GM23338 (cell line): ENCODE measurements around the gene CWC27. TPM values are rescaled to one million over a fixed set of nuclear protein-coding genes. Genes with fewer than 3 reads are reported as not detected.

ENCODE experiments used
- ATAC-seq: fragments of 200-7000 bp; cut with Tn5 transposase; 3 replicates; pipeline ENCODE4 v1.9.1; 2020
- DNase-seq: peaks from one replicate; pipeline ENCODE4 v3.0.0-alpha.2; 2015; ENCODE audit warnings: low spot score
- H2AFZ ChIP-seq: fragments of 200-600 bp; sonication (generic); 2 replicates; pipeline ENCODE4 v1.8.0; 2016; ENCODE audit warnings: antibody characterized with exemption, mild to moderate bottlenecking, moderate library complexity
- H3F3A ChIP-seq: fragments of 200-600 bp; sonication (generic); replicated peaks from 2 replicates; pipeline ENCODE4 v1.8.0; 2017; ENCODE audit warnings: antibody characterized with exemption, mixed run types, low read depth
- H3K27ac ChIP-seq: fragments of 200-600 bp; sonication (generic); 2 replicates; pipeline ENCODE4 v1.6.1; 2016; ENCODE audit warnings: low read depth
- H3K27me3 ChIP-seq: fragments of 200-600 bp; sonication (generic); 2 replicates; pipeline ENCODE4 v1.8.0; 2016; ENCODE audit warnings: mild to moderate bottlenecking, mixed run types, moderate library complexity; ENCODE audit not compliant: insufficient read depth
- H3K36me3 ChIP-seq: fragments of 200-600 bp; sonication (generic); 2 replicates; pipeline ENCODE4 v1.8.0; 2016; ENCODE audit warnings: mild to moderate bottlenecking; ENCODE audit not compliant: insufficient read depth
- H3K4me1 ChIP-seq: fragments of 200-600 bp; sonication (generic); 2 replicates; pipeline ENCODE4 v1.8.0; 2016; ENCODE audit warnings: mild to moderate bottlenecking, moderate library complexity; ENCODE audit not compliant: insufficient read depth
- H3K4me2 ChIP-seq: fragments of 200-600 bp; sonication (generic); 2 replicates; pipeline ENCODE4 v1.7.1; 2017; ENCODE audit warnings: mixed run types
- H3K4me3 ChIP-seq: fragments of 200-600 bp; sonication (generic); 2 replicates; pipeline ENCODE4 v1.6.1; 2016; ENCODE audit warnings: mixed run types
- H3K79me2 ChIP-seq: fragments of 200-600 bp; sonication (generic); replicated peaks from 2 replicates; pipeline ENCODE4 v1.8.0; 2017; ENCODE audit warnings: mild to moderate bottlenecking; ENCODE audit not compliant: insufficient read depth
- H3K9me2 ChIP-seq: fragments of 200-600 bp; sonication (generic); 2 replicates; pipeline ENCODE4 v1.8.0; 2017; ENCODE audit not compliant: insufficient read depth
- H4K20me1 ChIP-seq: fragments of 200-600 bp; sonication (generic); replicated peaks from 2 replicates; pipeline ENCODE4 v1.8.0; 2017; ENCODE audit warnings: mild to moderate bottlenecking; ENCODE audit not compliant: insufficient read depth
- H3K27ac Mint-ChIP-seq: 2 replicates; pipeline ENCODE4 v1.8.0; 2020; ENCODE audit warnings: inconsistent platforms, mild to moderate bottlenecking, moderate library complexity, mixed read lengths
- H3K27me3 Mint-ChIP-seq: 3 replicates; pipeline ENCODE4 v1.8.0; 2022; ENCODE audit warnings: low read depth, mild to moderate bottlenecking, moderate library complexity, mixed read lengths, inconsistent platforms; ENCODE audit not compliant: insufficient read depth, poor library complexity
- H3K36me3 Mint-ChIP-seq: 3 replicates; pipeline ENCODE4 v1.8.0; 2021; ENCODE audit warnings: low read depth, mild to moderate bottlenecking, inconsistent platforms, moderate library complexity, mixed read lengths
- H3K4me1 Mint-ChIP-seq: 3 replicates; pipeline ENCODE4 v1.8.0; 2020; ENCODE audit warnings: mild to moderate bottlenecking, inconsistent platforms, mixed read lengths
- H3K4me3 Mint-ChIP-seq: 3 replicates; pipeline ENCODE4 v1.8.0; 2021; ENCODE audit warnings: moderate library complexity, mild to moderate bottlenecking, inconsistent platforms, mixed read lengths
- H3K9me3 Mint-ChIP-seq: 3 replicates; pipeline ENCODE4 v1.8.0; 2020; ENCODE audit warnings: moderate library complexity, mild to moderate bottlenecking, inconsistent platforms, mixed read lengths
- CREB1 ChIP-seq: fragments of 250-450 bp; sonication (Bioruptor Pico); IDR thresholded peaks from 2 replicates; pipeline ENCODE4 v1.5.0; 2020; ENCODE audit warnings: low read depth, mild to moderate bottlenecking, moderate library complexity
- EZH2 ChIP-seq: fragments of 200-600 bp; sonication (generic); IDR thresholded peaks from one replicate; pipeline ENCODE4 v1.8.0; 2017; ENCODE audit warnings: antibody characterized with exemption, mild to moderate bottlenecking, low read depth; ENCODE audit not compliant: unreplicated experiment
- EZH2phosphoT487 ChIP-seq: fragments of 200-600 bp; sonication (generic); IDR thresholded peaks from one replicate; pipeline ENCODE4 v1.8.1; 2018; ENCODE audit warnings: antibody characterized with exemption; ENCODE audit not compliant: unreplicated experiment
- JUNB ChIP-seq: IDR thresholded peaks from one replicate; pipeline ENCODE4 v1.6.1; 2016; ENCODE audit warnings: antibody characterized with exemption; ENCODE audit not compliant: unreplicated experiment
- NANOG ChIP-seq: IDR thresholded peaks from 2 replicates; pipeline ENCODE4 v1.6.1; 2016; ENCODE audit warnings: antibody characterized with exemption, borderline replicate concordance
- POLR2AphosphoS5 ChIP-seq: IDR thresholded peaks from 2 replicates; pipeline ENCODE4 v1.6.1; 2016; ENCODE audit warnings: antibody characterized with exemption, low read depth
- STAT1 ChIP-seq: IDR thresholded peaks from one replicate; pipeline ENCODE4 v1.6.1; 2016; ENCODE audit warnings: antibody characterized with exemption; ENCODE audit not compliant: unreplicated experiment
- ZNF114 ChIP-seq: fragments of 250-450 bp; sonication (Bioruptor Pico); IDR thresholded peaks from 2 replicates; pipeline ENCODE4 v1.5.0; 2020; ENCODE audit warnings: mild to moderate bottlenecking, moderate library complexity
- ZNF331 ChIP-seq: fragments of 250-450 bp; sonication (Bioruptor Pico); IDR thresholded peaks from 2 replicates; pipeline ENCODE4 v1.5.0; 2020; ENCODE audit warnings: low read depth, mild to moderate bottlenecking, moderate library complexity
- polyA plus RNA-seq: library from polyadenylated mRNA; unstranded; fragments of >200 nt; fragmentation: Nextera tagmentation; extraction: Ambion mirVana; gene quantifications from 2 replicates; pipeline ENCODE4 v1.2.1, GENCODE V29; 2016
- total RNA-seq: library from RNA; depleted of rRNA; stranded (reverse); fragments of >200 nt; shearing (Covaris generic); gene quantifications from 2 replicates; pipeline ENCODE4 v1.2.3, GENCODE V29; 2014
- TF ChIP-seq, protein P1 (sequence below): fragments of 250-450 bp; sonication (Bioruptor Pico); IDR thresholded peaks from 2 replicates; pipeline ENCODE4 v1.5.0; 2020; ENCODE audit warnings: mild to moderate bottlenecking, moderate library complexity
- TF ChIP-seq, protein P2 (sequence below): IDR thresholded peaks from one replicate; pipeline ENCODE4 v1.6.1; 2018; ENCODE audit warnings: antibody characterized with exemption; ENCODE audit not compliant: unreplicated experiment
- TF ChIP-seq, protein P3 (sequence below), 2 experiments: fragments of 200-600 bp in 1 of 2; sonication (generic) in 1 of 2; conservative IDR thresholded peaks; 2 replicates each; pipeline versions ENCODE4 v1.5.1 to v1.6.1; 2016 to 2017; ENCODE audit warnings: antibody characterized with exemption in 2 of 2, low read depth in 2 of 2, mild to moderate bottlenecking in 2 of 2, moderate library complexity in 1 of 2
- TF ChIP-seq, protein P4 (sequence below): IDR thresholded peaks from 2 replicates; pipeline ENCODE4 v1.6.1; 2016; ENCODE audit warnings: antibody characterized with exemption

The CWC27 gene
- total and polyA plus RNA-seq, 2 experiments from 2014 or later = 27.7 to 115 TPM

DNA sequence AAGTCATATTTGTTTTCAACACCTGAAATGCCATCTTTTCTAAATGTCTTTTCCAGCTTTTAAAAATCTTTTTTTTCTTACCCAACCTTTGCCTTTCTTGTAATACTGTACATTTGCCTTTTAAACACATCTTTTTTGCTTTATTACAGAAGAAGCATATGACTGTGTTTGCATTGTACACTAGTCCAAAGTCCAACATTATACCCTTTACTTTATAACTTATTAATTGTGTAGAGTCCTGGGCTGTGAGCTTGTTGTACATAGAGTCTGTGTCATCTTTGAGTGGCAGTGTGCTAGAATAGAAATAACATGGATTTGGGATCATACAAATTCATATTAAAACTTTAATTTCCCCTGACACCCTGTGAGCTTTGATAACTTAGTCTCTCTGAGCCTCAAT, 23.7 kb downstream of the CWC27 start:
- Mint-ChIP-seq H3K4me3 (no peak overlapping the region), H3K9me3 (peaks cover 2% of the 10 kb centered on the region; the same call in 1 of the 3 replicates), H3K27me3 (no peaks in the 10 kb centered on the region), H3K27ac (no peak overlapping the region), H3K4me1 (no peaks in the 10 kb centered on the region; the same call in 2 of the 3 replicates), H3K36me3 (peaks cover 11% of the 10 kb centered on the region)
- no peak overlapping the region for H3K4me3 ChIP-seq
- H4K20me1 ChIP-seq = no peaks in the 10 kb centered on the region
- no peaks in the 10 kb centered on the region for H3K79me2 ChIP-seq
- no peaks in the 10 kb centered on the region for H3F3A ChIP-seq
- H3K27me3 ChIP-seq = no peaks in the 10 kb centered on the region
- no peaks in the 10 kb centered on the region for H3K36me3 ChIP-seq
- H3K4me1 ChIP-seq = peaks cover 3% of the 10 kb centered on the region; the same call in 1 of the 2 replicates
- H3K27ac ChIP-seq = no peak overlapping the region
- no peak overlapping the region for H3K4me2 ChIP-seq
- H2AFZ ChIP-seq = no peak overlapping the region
- ATAC-seq (no peak), DNase-seq (no peak)
- no peaks in the 10 kb centered on the region for H3K9me2 ChIP-seq
- no peak for TF ChIP-seq STAT1
- no peak for TF ChIP-seq NANOG
- TF ChIP-seq, protein P1, sequence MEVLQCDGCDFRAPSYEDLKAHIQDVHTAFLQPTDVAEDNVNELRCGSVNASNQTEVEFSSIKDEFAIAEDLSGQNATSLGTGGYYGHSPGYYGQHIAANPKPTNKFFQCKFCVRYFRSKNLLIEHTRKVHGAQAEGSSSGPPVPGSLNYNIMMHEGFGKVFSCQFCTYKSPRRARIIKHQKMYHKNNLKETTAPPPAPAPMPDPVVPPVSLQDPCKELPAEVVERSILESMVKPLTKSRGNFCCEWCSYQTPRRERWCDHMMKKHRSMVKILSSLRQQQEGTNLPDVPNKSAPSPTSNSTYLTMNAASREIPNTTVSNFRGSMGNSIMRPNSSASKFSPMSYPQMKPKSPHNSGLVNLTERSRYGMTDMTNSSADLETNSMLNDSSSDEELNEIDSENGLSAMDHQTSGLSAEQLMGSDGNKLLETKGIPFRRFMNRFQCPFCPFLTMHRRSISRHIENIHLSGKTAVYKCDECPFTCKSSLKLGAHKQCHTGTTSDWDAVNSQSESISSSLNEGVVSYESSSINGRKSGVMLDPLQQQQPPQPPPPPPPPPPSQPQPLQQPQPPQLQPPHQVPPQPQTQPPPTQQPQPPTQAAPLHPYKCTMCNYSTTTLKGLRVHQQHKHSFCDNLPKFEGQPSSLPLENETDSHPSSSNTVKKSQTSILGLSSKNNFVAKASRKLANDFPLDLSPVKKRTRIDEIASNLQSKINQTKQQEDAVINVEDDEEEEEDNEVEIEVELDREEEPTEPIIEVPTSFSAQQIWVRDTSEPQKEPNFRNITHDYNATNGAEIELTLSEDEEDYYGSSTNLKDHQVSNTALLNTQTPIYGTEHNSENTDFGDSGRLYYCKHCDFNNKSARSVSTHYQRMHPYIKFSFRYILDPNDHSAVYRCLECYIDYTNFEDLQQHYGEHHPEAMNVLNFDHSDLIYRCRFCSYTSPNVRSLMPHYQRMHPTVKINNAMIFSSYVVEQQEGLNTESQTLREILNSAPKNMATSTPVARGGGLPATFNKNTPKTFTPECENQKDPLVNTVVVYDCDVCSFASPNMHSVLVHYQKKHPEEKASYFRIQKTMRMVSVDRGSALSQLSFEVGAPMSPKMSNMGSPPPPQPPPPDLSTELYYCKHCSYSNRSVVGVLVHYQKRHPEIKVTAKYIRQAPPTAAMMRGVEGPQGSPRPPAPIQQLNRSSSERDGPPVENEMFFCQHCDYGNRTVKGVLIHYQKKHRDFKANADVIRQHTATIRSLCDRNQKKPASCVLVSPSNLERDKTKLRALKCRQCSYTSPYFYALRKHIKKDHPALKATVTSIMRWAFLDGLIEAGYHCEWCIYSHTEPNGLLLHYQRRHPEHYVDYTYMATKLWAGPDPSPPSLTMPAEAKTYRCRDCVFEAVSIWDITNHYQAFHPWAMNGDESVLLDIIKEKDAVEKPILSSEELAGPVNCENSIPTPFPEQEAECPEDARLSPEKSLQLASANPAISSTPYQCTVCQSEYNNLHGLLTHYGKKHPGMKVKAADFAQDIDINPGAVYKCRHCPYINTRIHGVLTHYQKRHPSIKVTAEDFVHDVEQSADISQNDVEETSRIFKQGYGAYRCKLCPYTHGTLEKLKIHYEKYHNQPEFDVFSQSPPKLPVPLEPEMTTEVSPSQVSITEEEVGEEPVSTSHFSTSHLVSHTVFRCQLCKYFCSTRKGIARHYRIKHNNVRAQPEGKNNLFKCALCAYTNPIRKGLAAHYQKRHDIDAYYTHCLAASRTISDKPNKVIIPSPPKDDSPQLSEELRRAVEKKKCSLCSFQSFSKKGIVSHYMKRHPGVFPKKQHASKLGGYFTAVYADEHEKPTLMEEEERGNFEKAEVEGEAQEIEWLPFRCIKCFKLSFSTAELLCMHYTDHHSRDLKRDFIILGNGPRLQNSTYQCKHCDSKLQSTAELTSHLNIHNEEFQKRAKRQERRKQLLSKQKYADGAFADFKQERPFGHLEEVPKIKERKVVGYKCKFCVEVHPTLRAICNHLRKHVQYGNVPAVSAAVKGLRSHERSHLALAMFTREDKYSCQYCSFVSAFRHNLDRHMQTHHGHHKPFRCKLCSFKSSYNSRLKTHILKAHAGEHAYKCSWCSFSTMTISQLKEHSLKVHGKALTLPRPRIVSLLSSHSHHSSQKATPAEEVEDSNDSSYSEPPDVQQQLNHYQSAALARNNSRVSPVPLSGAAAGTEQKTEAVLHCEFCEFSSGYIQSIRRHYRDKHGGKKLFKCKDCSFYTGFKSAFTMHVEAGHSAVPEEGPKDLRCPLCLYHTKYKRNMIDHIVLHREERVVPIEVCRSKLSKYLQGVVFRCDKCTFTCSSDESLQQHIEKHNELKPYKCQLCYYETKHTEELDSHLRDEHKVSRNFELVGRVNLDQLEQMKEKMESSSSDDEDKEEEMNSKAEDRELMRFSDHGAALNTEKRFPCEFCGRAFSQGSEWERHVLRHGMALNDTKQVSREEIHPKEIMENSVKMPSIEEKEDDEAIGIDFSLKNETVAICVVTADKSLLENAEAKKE = no peak
- TF ChIP-seq ZNF114 (CRISPR knock-in tag) = no peak
- TF ChIP-seq, protein P2, sequence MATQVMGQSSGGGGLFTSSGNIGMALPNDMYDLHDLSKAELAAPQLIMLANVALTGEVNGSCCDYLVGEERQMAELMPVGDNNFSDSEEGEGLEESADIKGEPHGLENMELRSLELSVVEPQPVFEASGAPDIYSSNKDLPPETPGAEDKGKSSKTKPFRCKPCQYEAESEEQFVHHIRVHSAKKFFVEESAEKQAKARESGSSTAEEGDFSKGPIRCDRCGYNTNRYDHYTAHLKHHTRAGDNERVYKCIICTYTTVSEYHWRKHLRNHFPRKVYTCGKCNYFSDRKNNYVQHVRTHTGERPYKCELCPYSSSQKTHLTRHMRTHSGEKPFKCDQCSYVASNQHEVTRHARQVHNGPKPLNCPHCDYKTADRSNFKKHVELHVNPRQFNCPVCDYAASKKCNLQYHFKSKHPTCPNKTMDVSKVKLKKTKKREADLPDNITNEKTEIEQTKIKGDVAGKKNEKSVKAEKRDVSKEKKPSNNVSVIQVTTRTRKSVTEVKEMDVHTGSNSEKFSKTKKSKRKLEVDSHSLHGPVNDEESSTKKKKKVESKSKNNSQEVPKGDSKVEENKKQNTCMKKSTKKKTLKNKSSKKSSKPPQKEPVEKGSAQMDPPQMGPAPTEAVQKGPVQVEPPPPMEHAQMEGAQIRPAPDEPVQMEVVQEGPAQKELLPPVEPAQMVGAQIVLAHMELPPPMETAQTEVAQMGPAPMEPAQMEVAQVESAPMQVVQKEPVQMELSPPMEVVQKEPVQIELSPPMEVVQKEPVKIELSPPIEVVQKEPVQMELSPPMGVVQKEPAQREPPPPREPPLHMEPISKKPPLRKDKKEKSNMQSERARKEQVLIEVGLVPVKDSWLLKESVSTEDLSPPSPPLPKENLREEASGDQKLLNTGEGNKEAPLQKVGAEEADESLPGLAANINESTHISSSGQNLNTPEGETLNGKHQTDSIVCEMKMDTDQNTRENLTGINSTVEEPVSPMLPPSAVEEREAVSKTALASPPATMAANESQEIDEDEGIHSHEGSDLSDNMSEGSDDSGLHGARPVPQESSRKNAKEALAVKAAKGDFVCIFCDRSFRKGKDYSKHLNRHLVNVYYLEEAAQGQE = no peak
- TF ChIP-seq EZH2 = no peak
- TF ChIP-seq, protein P3, sequence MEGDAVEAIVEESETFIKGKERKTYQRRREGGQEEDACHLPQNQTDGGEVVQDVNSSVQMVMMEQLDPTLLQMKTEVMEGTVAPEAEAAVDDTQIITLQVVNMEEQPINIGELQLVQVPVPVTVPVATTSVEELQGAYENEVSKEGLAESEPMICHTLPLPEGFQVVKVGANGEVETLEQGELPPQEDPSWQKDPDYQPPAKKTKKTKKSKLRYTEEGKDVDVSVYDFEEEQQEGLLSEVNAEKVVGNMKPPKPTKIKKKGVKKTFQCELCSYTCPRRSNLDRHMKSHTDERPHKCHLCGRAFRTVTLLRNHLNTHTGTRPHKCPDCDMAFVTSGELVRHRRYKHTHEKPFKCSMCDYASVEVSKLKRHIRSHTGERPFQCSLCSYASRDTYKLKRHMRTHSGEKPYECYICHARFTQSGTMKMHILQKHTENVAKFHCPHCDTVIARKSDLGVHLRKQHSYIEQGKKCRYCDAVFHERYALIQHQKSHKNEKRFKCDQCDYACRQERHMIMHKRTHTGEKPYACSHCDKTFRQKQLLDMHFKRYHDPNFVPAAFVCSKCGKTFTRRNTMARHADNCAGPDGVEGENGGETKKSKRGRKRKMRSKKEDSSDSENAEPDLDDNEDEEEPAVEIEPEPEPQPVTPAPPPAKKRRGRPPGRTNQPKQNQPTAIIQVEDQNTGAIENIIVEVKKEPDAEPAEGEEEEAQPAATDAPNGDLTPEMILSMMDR (conservative IDR thresholded peaks at IDR 0.05; ENCODE audit: low read depth in 2 of 2) = no peak
- TF ChIP-seq POLR2AphosphoS5 = no peak
- TF ChIP-seq CREB1 (CRISPR knock-in tag) = no peak
- TF ChIP-seq JUNB = no peak
- TF ChIP-seq, protein P4, sequence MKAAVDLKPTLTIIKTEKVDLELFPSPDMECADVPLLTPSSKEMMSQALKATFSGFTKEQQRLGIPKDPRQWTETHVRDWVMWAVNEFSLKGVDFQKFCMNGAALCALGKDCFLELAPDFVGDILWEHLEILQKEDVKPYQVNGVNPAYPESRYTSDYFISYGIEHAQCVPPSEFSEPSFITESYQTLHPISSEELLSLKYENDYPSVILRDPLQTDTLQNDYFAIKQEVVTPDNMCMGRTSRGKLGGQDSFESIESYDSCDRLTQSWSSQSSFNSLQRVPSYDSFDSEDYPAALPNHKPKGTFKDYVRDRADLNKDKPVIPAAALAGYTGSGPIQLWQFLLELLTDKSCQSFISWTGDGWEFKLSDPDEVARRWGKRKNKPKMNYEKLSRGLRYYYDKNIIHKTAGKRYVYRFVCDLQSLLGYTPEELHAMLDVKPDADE = no peak
- TF ChIP-seq ZNF331 = no peak
- TF ChIP-seq EZH2phosphoT487 = no peak
